CD4-positive, alpha-beta T cell treated with Interleukin-21 for 1 hour (primary cell): ENCODE results near the gene ADAMTS14.

Experiments used
- DNase-seq: peaks from one replicate; pipeline ENCODE4 v3.0.0-alpha.2; 2020

ADAMTS14 gene

DNA sequence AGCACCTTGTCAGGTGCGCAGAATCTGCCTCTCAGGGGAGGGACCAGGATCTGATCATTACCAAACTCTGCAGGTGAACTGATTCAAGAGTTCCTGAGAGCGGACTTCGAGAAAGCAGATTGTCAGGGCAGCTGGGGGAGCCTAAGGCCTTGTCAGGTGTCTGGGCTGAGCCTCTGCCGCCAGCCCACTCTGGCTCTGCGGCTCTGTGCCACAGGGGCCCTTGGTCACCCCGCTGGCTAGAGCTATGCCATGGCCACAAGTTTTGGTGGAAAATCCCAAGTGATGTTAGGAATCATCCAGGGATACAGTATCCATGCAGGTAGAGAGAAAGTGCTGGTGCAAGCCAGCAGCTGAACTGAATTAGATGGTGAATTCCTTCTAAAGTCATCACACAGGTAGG lies 4.2 kb downstream of the ADAMTS14 start:
- no peak for DNase-seq

DNA sequence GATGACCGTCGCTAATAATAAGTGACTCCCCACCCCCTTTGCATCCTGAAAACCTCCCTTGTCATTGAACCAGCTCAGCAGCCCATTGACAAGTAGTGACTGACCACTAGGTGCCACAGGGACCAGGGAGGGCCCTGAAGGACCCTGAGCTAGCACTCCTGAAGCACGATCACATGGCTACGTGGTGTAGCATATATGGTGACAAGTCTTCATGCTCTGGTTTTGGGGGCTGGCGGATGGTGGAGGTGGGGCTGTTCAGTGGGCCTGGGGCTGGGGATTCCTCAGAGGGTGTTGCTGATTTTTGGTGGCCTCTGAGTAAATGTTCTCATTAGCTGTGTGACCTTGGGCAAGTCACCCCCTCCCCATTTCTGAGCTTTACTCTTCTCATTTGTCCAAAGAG lies 4.7 kb downstream of the ADAMTS14 start:
- DNase-seq, result no peak

DNA sequence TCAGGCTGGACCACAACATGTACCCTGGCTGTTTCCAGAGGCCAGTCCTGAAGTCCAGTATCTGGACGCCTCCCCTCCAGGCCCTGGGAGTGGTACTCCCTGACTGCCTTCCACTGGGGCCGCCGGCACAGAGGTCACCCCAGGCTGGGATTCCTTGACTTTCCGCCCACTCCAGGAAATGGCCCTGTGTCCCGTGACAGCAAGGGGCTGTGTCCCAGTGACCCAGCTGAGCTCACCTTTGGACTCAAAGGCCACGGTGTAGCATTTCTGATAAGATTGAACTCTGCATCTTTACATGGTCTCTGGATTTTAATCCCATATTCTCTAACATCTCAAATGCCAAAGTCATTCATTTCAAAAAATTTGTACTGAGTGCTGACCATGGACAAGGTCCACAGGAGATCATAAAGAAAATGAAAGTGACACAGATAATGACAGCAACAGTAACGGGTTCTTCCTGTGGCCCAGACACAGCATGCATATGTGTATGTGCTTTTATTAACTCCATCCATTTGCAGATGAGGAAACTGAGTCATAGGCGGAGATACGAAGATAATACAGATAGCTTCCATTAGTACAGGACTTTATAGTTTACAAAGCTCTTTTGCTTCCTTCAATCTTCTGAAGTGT lies 5.4 kb downstream of the ADAMTS14 start:
- DNase-seq, result no peak

DNA sequence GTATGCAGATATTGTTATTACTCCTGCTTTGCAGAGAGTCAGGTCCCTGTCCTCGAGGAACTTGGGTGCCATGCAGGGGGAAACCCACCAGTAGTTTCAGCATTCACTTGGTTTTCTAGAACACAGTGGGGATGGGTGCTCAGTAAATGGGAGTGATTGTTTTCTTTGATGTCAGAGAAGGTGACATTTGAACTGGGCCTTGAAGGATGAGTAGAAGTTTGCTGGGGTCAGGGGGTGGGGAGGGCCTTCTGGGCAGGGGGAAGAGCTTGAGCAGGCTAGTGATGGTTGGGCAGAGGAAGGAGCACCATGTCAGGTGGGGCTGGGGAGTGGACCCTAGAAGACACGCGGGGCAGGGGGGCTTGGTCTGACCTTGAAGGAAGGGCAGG lies 5.9 kb downstream of the ADAMTS14 start:
- DNase-seq, result no peak

DNA sequence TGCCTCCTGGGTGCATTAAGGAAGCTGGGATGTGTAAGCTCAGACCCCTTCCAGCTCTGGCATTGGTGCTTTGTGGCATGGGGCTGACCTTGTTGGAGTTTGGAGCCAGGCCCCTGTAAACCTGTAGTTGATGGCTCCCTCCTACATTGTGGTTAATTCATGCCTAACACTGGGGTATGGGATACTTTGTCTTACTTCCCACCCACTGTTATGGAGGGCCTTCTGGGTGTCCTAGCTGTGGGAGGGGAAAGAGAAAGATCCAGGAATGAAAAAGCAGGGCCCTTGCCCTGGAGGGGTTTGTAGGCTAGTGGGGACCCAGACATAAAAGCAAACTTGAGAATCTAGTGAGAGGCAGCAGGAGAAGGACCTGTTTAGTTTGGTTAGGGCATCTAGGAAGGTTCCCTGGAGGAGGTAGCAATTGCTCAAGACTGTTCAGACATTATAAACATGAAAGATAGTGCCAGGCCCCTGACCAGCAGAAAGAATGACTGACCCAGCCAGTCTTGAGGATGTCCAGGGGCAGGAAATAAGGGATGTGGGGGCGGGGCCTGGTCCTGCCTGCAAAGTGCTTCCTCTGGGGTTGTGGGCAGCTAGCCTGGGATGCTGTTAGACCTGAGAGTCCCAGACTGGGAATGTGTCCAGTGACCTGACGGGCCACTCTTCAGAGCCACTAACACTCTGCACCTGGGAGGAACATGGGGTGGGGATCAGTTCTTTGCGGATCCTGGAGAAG lies 6.6 kb downstream of the ADAMTS14 start:
- no peak for DNase-seq

DNA sequence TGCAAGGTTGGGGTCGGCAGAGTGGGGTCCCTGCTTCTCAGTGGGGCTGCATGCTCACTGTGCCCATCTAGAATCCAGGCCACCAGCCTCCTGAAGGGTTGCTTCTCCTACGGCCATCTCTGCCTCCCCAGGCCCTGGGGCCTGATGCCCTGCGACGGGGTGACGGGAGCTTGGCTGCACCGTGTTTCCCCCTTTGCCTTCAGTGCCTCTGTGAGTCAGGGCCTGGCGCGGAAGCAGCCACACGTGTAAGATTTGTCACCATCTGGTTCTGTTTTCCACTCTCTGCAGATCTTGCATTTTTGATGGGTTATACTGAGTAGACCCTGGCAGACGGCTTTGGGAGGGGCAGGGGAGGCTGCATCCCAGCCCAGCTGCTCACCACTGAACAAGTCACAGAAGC lies 7.2 kb downstream of the ADAMTS14 start:
- no peak for DNase-seq

DNA sequence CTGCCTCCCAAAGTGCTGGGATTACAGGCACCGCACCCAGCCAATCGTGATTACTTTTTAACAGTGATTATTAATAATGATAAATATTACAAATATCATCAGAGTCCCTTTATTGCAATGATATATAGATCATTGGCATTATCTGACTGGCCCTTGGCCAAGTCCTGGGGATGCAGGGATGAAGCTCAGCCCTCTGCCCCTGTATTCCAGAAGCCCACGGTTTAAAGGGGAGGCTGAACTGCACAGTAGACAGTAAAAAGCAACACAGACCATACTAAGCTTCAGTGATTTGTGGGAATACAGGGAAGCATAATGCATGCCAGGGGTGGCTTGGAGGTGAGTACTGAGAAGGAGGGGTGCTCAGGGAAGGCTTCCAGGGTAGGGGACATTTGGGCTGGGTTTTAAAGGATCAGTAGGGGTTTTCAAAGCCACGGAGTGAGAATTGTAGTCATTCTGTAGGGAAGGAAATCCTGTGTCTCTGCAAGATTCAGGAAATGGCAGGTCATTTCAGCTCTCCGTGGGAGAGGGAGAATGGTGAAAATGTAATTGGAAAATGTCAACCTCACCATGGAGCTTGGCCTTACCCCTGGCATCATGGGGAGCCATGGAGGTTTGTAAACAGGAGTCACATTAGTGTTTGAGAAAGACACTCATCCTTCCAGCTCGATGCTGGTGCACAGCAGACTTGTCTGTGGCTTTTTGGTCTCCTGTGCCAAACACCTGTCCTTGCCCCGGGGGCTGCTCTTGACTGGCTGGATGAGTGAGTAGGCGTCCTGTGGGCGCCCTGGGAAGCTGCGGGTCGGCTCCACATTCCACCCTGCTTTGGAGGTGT lies 8.8 kb downstream of the ADAMTS14 start:
- DNase-seq, result no peak

DNA sequence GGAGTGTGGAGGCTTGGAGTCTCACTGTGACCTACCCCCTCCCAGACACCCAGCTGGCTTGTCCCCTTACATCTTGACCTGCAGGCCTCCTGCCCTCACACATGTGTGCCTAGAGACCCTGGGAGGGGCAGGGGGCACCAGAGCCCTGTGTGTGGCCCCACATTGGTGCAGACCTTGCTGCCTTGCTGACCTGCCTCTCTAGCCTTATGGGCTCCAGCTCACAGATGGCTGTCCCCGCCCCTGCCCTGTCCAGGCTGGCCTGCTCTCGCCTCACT lies 9.4 kb downstream of the ADAMTS14 start:
- DNase-seq, result no peak

DNA sequence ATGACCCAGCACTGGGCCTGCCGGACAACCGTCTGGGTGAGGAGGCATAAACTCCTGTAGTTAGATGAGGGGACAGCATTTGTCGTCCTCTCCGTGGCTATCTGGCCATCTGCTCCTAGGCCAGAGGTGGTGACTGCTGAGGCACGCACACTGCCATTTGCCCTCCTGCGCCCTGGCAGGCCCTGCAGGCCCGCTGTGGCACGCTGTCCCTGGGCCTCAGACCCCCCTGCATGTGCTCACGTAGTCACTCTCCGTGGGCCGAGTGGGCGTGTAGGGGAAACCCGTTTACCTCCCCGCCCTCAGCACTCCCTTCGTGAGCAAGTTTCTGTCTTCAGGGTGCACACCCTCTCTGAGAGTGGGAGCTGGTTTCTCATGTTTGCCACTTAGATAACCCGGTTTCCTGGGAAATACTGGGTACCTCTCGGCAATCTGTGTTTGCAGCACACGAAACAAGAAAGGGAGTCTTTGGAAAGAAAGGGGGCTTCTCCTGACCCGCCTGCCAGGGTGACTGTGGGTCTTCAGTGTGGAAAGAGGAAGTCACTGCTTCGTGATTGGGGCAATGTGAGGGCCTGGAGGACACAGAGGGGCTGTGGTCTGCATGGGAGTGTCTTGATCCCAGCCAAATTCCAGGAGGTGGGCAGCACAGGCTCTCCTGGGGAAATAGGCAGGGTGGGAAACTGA lies 10.8 kb downstream of the ADAMTS14 start:
- no peak for DNase-seq

DNA sequence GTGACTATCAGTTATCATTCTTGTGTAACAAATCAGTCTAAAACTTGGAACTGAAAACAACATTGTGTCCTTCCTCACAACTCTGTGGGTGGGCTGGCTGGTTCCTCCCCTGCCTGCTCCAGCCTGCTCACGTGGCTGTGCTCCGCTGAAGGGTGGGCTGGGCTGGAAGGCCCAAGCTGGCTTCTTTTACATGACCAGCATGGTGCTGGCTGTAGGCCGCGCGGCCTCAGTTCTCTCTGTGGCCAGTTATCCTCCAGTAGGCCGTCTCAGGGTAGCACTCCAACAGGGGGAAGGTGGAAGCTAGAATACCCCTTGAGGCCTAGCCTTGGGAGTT lies 11.3 kb downstream of the ADAMTS14 start:
- DNase-seq, result no peak

DNA sequence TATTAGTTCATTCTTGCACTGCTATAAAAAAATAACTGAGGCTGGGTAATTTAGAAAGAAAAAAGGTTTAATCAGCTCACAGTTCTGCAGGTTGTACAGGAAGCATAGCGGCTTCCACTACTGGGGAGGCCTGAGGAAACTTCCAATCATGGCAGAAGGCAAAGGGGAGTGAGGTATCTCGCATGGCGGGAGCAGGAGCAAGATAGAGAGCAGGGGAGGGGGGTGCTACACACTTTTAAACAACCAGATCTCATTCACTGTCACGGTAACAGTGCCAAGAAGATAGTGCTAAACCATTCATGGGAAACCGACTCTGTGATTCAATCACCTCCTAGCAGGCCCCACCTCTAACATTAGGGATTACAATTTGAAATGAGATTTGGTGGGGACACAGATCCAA lies 11.6 kb downstream of the ADAMTS14 start:
- DNase-seq, result no peak

DNA sequence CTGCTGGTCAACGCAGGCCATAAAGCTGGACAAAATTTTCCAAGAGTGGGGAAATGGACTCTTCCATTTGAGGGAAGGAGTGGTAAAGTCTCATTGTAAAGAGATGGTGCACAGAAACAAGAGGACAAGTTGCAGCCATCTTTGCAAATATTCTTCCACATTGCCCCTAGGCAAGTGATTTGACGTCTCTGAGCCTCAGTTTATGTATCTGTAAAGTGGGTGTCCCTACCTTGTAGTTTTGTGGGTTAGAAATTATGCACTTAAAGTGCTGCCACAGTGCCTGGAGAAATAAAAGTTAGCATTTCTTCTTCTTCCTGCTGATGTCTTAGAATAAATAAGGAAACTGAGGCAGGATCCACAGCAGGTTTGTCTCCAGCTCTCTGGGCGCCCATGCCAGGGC lies 12.1 kb downstream of the ADAMTS14 start:
- DNase-seq, result no peak

DNA sequence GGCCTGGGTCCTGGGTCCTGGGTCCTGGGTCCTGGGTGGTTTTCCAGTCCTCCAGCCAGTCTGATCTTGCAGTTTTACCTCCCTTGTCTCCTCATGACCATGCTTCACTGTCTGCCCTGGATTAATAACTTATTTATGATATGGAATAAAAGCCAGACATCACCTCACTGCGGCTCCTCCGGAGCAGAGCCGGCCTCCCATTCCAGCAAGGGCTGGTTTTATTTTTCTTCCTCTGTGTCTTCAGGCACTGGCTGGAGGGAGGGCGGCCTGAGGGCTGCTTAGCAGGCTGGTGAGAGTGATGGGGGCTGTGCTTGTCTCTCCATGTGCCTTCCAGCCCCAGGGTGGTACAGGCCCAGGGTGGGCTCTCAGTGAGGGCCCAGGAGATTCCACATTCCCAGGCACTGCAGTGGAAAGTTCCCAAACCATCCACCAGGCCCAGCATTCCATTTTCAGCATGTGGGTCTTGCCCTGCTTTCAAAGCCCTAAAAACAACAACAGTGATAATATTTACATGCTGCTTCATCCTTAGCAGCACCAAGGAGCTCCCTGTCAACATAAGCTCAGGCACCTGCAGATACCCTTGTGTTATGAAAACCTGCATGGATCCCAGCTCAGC lies 12.6 kb downstream of the ADAMTS14 start:
- no peak for DNase-seq

DNA sequence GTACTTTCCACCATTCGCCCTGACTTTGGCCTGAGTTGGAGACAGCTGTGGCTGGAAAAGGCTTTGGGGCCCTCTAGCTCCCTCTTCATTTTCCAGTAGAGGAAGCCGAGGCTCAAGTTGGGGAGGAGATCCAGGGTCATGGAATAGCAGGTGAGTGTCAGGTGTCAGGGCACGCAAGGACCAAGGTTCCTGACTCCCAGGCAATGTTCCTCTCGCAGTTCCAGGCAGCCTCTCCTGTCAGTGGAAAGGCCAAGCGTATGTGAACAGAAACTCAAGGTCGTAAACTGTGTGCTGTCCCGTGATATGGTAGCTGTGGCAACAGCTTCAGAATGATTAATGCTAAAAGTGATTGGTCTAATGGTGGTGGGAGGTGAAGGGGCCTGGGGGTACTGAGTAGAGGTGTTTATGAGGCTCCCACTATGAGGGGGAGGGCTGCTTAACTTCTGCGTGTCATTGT lies 13.2 kb downstream of the ADAMTS14 start:
- DNase-seq, result no peak

DNA sequence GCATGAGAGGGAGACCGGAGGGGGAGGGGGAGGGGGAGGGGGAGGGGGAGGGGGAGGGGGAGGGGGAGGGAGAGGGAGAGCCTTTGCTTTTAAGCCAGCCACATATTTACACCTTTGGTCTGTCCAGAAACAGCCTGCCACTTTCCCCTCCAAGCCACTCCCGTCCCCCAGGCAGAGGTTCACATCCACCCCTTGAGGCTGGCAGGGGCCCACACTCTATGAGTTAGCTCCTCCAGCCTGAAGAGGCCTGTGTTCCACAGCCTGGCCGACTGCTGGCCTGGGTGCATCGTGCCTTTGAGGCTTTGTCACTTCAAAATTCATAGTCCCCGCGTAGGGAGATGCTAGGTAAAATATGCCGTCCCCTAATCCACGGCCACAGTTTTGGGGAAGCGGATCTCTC lies 16.5 kb downstream of the ADAMTS14 start:
- DNase-seq, result no peak

DNA sequence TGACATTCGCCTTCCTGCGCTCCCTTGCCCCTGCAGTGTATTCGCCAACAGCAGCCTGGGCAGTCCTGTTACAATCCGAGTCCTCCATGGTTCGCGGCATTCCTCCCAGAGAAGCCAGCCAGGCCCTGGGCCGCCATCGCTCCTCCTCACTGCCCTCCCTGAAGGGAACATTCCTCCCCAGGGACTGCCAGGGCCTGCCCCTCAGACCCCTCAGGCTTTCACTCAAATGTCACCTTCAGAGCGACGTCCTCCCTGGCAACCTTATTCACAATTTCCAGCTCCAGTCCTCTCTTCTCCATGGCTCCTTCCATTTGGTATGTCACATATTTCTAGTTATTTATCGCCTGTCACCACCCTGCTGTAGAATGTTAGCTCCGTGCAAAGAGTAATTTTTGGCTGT lies 17.4 kb downstream of the ADAMTS14 start:
- DNase-seq, result no peak

DNA sequence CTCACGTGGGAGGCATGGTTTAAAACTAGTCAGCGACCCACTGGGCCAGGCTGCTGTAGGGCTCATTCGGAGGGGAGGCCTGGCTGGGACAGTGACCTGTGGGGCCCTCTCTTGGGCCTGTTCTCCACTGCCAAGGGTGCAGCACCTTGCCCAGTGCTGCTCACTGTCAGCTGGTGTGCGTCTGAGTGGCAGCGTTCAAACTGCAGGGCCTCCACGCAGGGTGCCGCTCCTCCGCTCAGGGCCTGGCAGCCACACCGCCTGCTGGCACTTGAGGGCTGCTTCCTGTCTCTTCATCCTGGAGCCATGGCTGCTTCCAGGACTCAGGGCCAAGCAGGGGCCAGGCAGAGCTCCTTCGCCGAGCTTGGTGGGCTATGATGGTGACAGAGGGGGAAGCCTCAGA lies 18.3 kb downstream of the ADAMTS14 start:
- no peak for DNase-seq

DNA sequence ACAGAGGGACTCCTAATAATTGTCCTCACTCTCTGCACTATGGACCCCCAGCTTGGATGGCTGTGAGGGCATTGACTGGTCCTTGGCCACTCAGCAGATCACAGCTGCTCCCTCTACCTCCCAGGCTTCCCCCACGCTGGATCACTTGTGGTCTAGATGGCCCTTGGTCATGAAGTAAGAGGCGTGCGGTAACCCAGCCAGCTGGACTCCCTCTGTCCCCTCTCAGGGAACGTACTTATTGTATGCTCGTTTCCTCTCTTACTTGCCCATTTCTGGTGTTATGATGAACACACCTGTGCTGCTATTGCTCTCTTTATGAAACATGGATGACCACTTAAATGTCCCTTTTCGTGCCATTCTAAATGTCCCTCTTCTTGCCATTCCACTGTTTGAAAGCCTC lies 19.3 kb downstream of the ADAMTS14 start:
- no peak for DNase-seq

DNA sequence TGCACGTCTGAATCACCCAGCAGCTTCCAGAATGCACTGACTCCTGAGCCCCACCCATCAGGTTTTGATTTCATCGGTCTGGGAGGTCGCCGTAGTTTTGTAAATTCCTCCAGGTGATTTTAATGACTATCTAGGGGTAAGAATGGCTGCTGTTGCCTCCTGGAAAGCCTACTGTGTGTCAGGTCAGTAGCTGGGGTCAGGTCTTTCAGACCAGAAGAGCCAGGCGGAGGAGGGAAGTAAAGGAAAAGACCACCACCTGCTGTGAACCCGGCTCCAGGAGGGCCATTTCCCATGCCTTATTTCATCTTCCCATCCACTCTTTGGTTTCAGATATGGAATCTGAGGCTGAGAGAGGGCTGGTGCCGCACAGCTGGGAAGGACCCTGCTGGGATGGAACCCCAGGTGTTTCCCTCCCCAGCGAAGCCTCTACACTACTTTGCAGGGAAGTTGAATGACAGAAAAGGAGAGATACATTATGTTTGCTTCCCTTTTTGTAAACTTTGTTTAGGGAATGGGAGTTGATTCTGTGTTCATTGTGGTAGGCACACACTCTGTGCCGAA lies 19.8 kb downstream of the ADAMTS14 start:
- no peak for DNase-seq

DNA sequence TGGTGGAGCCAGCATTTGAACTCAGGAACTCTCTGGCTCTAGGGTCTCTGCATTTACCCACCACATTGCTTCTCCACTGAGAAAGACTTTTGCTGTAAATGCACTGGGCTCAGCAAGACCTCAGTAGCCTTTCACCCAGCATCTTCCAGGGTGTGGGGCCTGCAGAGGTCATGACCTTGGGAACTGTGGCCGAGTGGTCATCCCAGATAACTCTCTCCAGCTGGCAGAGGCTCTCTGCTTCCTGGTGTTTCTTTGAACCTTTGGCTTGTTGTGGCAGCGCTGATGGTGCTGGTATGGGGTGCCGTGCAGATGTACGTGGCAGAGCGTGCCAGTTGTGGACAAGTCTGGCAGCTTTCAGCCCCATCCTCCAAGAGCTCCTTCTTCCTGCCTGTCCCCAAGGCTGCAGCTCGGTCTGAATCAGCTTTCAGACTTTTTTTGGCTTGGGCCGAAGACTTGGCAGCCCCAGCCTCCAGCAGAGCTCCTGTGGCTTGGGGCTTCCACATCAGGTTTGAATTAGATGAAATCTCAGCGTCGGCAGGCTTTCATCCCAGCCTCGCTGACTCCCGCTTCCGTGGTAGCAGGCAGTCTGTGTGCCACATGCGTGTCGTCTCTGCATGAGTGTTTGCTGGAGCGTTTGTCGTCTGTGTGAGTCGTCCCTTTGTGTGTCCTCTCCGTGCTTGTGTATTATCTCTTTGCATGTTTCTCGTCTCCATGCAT lies 21.5 kb downstream of the ADAMTS14 start:
- no peak for DNase-seq

DNA sequence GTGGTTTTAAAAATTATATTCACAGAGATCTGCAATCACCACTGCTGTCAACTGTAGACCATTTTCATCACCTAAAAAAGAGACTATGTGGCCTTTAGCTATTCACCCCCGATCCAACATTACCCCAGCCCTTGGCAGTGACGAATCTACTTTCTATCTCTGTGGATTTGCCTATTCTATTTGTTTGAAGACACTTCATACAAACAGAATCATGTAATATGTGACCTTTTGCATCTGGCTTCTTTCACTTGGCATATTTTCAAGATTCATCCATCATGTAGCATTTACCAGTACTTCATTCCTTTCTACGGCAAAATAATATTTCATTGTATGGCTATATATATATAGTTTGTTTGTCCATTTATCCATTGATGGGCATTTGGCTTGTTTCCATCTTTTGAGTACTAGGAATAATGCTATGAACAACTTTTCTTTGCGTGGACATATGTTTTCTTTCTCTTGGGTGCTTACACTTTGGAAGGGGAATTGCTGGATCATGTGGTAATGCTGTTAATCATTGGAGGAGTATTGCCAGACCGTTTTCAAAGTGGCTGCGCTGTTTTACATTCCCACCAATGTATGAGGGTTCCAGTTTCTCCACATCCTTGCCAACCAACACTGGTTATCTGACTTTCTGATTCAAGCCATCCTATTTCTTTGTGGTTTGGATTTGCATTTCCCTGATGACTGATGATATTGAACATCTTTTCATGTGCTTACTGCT lies 22.3 kb downstream of the ADAMTS14 start:
- no peak for DNase-seq
